Lower leg skin (tissue), 4 donors: ENCODE data around the gene BCAS4. TPM values are rescaled to one million over a fixed set of nuclear protein-coding genes. Genes with fewer than 3 reads are reported as not detected.

ENCODE experiments used
- DNase-seq, 2 donors: peaks; one replicate each; pipeline ENCODE4 v3.0.0-alpha.2; 2019; ENCODE audit warnings: low spot score in 2 of 2
- H3K4me3 ChIP-seq: fragments of 200-600 bp; sonication (generic); 2 replicates; pipeline ENCODE4 v1.5.1; 2017; ENCODE audit warnings: mild to moderate bottlenecking, low read depth; ENCODE audit not compliant: poor library complexity, severe bottlenecking
- CTCF ChIP-seq, 3 donors: fragments of 450-650 bp; IDR thresholded peaks; one replicate each; pipeline ENCODE4 v1.5.1; 2016; ENCODE audit warnings: antibody characterized with exemption in 3 of 3, mild to moderate bottlenecking in 3 of 3, moderate library complexity in 2 of 3
- POLR2A ChIP-seq, 2 donors: fragments of 450-650 bp; IDR thresholded peaks; one replicate each; pipeline ENCODE4 v1.6.1; 2016 to 2017; ENCODE audit warnings: antibody characterized with exemption in 2 of 2, mild to moderate bottlenecking in 1 of 2, moderate library complexity in 1 of 2
- WGBS, 2 donors: methylation state at CpG; one replicate each; pipeline ENCODE4 v1.1.5; 2018; 5-methylcytosine and 5-hydroxymethylcytosine counted together
- intact Hi-C: fragments of 100-400 bp; cut with DNase I; formaldehyde crosslinking; loops from one replicate; pipeline ENCODE4 v1.15.0; 2023; ENCODE audit warnings: low total_unique reads
- total RNA-seq, 4 donors: library from RNA; depleted of rRNA; stranded (reverse); fragments of >200 nt; gene quantifications; one replicate each; pipeline ENCODE4 v1.1.0, GENCODE V29; 2016

The BCAS4 gene
- total RNA-seq, 4 donors from 2014 or later, result 1.3 to 7.7 (median 3.5) TPM

DNA sequence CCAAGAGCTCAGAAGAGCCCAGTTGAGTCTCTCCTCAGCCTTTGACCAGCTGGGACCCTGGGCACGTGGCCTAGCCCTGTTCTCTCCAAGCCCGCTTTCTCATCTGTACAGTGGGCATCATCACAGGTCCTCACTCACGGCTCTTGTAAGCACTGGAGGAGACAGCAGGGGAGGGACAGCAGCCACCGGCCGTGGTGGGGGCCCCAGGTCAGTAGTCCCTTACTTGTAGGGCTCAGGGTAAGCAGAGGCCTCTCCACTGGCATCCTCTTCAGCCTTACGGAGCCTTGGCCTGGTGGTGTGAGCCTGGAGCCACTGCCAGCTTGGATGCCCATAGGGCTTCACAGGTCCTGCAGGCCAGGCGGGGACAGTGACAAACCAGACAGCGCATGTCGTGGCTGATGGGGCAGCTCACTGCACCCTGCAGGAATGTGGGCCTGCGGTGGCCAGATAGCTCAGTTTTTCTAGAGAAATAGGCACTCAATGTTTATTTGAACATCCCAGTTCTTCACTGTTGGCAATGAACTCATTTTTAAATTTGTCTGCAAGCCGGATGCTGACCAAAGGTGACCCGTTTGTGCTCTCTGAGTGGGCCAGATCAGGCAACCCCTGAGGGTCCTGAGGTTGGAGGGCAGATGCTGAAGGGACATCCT is 71.3 kb downstream of the BCAS4 start:
- no peak for TF ChIP-seq CTCF (IDR thresholded peaks at IDR 0.05)
- no peak for TF ChIP-seq POLR2A (IDR thresholded peaks at IDR 0.05)
- WGBS, 2 donors, result 82 to 89% methylated on average over 9 to 10 of the region's 12 CpGs
- H3K4me3 ChIP-seq, result no peak overlapping the region
- no peak for DNase-seq
- intact Hi-C loops, result no loop called here

- no peak for DNase-seq
- TF ChIP-seq CTCF (IDR thresholded peaks at IDR 0.05), result no peak
- no peak for TF ChIP-seq POLR2A (IDR thresholded peaks at IDR 0.05)
- intact Hi-C loops, result no loop called here
- 91% methylated on average over 9 of the region's 9 CpGs for WGBS, 2 donors
- no peak overlapping the region for H3K4me3 ChIP-seq
Measured at GRCh38 chr20:50866831-50867230, 72.0 kb downstream of the BCAS4 start.

DNA sequence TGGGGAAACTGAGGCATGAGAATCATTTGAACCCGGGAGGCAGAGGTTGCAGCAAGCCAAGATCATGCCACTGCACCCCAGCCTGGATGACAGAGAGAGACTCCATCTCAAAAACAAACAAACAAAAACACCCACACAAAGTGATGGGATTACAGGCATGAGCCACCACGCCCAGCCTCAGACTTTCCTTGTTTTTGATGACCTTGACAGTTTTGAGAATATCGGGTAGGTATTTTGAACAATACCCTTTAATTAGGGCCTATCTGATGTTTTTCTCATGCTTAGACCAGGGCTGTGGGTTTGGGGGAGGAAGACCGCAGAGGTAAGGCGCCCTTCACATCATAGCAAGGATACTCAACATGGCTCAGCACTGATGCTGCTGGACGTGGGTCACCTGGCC is 72.9 kb downstream of the BCAS4 start:
- intact Hi-C loops, result no loop called here
- DNase-seq, result no peak
- no peak overlapping the region for H3K4me3 ChIP-seq
- TF ChIP-seq POLR2A (IDR thresholded peaks at IDR 0.05) (no peak), CTCF (IDR thresholded peaks at IDR 0.05) (no peak)
- 90 to 91% methylated on average over 6 of the region's 6 CpGs for WGBS, 2 donors

DNA sequence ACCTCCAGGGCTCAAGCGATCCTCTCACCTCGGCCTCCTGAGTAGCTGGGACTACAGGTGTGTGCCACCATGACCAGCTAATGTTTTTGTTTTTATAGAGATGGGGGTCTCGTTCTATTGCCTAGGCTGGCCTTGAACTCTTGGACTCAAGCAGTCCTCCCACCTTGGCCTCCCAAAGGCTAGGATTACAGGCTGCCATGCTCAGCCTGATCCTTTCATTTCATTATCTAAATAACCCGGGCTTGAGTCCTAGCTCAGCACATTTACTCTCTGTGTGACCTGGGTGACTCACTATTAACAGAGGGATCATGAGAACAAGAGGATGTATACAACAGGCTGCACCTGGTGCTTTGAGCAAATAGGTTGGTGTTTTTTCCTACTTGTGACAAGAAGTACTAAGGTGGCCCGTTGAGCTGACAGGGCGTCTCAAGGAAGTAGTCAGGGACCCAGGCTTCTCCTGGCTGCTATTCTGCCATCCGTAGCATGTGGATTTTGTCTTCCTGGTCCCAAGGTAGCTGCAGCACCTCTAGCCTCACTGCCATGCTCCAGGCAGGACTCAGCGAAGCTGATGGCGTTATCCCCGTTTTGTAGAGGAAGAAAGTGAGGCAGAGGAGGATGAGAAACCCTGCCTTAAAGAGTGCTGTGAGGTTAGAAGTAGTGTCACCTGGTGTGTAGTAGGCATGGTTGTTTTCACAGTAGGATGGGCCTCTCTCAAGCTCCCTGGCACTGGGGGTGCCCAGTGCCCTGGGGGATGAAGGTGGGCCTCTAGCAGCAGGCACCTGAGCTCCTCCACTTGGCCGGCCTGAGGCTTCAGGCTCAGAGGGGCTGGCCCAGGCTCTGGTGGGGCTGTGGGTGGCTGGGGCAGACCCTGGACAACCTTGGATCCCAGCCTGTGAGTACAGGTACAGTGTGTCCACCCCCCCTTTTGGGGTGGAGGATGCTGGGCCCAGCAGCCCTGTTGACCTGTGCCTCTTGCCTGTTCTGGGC is 73.9 kb downstream of the BCAS4 start:
- intact Hi-C loops, result no loop called here
- 93 to 94% methylated on average over 11 of the region's 11 CpGs for WGBS, 2 donors
- DNase-seq, result no peak
- H3K4me3 ChIP-seq, result no peak overlapping the region
- TF ChIP-seq CTCF (IDR thresholded peaks at IDR 0.05) (no peak), POLR2A (IDR thresholded peaks at IDR 0.05) (no peak)

DNA sequence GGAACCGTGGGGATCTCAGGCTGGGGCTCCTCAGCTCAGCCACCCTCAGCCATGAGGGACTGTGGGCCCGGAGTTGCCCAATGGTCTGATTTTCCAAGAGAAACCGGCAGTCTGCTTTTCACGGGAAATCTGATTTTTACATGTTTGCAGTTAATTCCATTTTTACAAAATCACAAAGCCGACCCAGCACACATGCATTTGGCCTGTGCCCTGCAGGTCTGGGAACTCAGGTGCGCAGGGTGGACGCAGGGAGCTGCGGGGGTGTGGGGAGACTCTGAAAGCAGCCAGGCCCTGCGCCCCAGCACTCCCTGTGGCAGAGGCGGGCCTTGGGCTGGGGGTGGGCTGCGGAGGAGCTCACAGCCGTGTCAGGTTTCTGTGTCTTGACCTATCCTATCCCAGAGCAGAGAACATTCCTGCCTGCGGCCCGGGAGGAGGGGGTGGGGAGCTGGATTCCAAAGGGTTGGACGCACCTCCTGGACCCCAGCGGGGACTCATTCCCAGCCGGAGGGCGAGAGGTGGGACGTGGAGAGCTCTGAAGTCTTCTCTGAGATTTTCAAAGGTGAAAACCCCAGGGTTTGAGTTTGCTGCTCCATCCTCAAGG is 75.8 kb downstream of the BCAS4 start:
- WGBS, 2 donors, result 71 to 74% methylated on average over 19 of the region's 19 CpGs
- H3K4me3 ChIP-seq, result no peak overlapping the region
- no peak for DNase-seq
- intact Hi-C loops, result no loop called here
- TF ChIP-seq CTCF (IDR thresholded peaks at IDR 0.05) (no peak), POLR2A (IDR thresholded peaks at IDR 0.05) (no peak)
